GM21529 (cell line): ENCODE results near the gene CDC14B.
"Not testable (repeated sequence)": the region's sequence is repeated elsewhere in the genome, so short reads cannot be mapped to it uniquely, and the experiment has no call there.

Experiments
- ATAC-seq: cut with Tn5 transposase; IDR thresholded peaks from one replicate; pipeline ENCODE4 v1.9.1; 2021; ENCODE audit not compliant: unreplicated experiment

Gene CDC14B

DNA sequence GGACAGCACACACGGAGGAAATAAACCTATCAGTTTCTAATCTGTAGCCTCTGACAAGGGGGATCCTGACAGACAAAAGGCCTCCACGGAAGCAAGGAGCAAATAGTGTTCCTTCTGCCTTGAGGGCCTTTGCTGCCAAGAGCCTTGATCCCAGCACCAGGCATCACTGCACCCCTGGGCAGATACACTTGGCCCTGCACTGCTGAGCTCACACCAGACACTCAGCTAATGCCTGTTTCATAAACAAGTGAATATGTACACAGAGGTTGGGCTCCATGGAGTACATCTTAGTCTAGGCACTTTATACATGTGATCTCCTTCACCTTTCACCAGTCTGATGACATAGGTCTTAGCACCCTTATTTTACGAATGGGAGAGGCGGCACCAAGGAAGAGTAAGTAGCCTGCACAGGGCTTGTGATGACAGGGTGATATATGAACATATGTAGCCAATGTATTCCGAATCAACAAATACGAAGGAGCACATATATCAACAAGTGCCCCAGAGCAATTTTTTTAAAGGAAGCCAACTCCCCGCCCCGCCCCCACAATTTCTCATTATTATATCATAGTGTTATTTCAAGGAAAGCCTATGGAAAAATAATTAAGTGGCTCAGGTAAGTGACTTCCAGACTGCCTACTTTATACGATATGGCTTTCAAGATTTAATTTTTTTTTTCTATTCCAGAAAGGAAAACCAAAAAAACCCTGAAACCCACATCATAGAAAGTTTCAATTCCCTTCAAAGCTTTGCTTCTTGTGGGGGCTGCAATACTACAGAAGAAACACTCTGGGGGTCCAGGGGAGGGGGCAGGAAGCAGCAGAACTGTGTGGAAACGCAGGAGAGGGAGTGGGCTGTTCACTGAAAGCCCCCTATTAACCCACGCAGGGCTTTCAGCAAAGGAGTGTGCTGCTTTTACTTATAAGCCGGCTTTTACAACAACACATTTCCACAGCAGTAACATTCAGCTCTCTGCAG lies 32.0 kb downstream of the CDC14B start:
- ATAC-seq = no peak

DNA sequence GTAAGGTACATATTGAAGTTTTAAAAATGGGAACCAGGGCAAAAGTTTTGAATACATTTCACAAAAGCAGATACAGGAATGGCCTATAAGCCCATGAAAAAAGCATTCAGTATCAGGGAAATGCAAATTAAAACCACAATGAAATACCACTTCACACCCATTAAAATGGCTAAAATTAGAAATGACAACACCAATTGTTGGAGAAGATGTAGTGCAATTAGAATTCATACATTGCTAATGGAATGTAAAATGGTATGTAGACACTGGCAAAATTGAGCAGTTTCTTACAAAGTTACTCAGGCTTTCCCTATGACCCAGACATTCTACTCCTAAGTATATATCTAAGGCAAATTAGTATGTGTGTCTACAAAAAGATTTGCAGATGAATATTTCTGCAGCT lies 34.2 kb downstream of the CDC14B start:
- ATAC-seq = no peak

DNA sequence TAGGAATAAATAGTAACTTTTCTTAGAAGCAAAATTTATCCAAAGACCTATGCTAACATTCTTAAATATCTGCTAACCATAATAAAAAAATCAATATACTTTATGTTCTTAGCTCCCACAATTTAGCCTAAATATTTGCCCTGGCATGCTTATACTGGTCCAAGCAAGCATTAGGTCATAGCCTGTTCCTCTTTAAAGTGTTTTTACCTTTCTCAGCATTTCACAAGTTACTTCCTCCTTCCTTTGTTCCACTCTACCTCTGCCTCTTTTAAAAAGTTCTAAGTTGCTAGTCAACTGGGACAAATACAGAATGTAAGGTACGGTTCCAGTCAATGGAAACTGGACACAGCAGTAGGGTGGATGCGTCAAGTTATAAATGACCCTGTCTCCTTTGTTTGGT lies 37.4 kb downstream of the CDC14B start:
- not testable (repeated sequence) for ATAC-seq

DNA sequence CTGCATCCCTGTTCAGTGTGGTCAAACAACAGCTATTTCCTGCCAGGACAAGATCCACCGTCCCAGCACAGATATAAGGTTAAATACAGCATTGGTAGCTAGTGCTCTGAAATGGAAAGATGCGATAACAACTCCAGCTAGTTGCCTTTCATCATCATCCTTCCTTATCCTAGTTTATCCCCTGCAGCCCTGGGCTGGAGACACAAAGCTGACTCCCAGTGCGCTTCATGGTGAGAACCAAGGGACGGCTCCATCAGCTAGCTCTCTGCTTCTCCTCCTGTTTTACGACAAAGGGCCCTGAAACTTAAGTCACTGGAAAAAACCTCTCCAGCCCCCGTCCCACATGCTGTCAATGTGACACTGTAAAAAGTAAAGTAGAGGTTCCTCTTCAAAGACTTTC lies 37.9 kb downstream of the CDC14B start:
- ATAC-seq = no peak

DNA sequence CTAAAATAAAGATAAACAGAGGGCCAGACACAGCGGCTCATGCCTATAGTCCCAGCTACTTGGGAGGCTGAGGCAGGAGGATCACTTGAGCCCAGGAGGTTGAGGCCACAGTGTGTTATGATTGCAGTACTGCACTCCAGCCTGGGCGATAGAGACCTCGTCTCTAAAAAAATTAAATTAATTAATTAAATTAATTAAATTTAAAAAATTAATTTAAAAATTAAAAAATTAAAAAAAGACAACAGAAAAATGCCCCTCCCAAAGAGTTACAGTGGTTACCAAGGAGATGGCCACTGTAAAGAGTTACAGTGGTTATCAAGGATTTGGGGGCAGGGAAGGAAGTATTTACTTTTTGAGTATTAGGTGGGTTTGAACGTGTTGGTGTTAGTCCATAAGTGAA lies 38.3 kb downstream of the CDC14B start:
- ATAC-seq = no peak

DNA sequence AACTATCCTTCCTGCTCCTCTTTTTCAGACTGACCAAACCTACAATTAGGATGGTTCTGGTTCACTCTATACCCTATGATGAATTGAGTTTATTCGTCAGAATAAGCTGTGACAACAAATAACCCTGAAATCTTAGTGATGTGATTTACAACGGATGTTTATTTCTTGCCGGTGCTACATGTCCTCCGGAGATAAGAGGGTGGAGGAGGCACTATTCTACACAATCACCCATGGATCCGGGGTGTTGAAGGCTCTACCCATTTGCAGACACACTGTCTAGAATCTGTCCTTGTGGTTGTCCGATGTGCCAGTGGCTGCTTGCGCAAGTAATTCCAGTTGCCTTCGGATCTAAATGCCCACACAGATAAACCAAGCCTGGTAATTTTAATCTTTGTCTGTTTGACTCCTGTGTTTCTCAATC lies 44.7 kb downstream of the CDC14B start:
- no peak for ATAC-seq

DNA sequence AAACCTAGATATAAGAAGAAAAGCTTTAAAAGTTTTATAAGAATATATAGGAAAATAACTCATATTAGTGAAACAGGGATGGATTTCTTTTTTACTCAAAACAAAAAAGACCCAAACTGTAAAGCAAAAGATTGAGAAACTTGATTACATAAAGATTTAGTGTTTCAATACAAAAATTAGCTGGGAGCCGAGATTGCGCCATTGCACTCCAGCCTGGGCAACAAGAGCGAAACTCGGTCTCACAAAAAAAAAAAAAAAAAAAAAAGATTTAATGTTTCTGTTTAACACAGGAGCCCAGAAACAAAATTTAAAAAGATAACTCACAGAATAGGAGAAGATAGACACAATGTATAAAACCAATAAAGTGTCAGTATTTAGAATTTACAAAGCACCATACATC lies 45.2 kb downstream of the CDC14B start:
- no peak for ATAC-seq

DNA sequence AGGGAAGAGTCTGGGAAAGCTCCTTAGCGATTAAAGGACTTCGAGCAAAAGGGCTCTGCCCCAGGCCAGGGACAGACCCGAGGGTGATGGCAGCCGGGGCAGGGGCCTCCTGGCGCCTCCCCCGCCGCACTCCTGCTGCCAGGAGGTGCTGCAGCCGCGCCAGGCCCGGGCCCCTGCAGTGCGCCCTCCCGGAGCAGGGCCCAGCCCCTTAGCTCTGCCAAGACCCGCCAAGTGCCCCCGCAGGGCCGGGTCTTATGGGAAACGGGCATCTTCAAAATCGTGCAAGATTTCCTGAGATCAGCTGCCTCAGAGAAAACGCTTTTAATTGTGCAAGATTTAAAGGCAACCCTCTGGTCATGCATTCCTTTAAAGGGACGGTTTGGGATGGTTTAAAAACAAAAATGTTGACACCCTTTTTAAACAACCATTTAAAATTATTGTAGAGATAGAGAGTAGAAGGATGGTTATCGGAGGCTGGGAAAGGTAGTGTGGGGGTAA lies 52.4 kb downstream of the CDC14B start:
- ATAC-seq = peak; percentile 54

DNA sequence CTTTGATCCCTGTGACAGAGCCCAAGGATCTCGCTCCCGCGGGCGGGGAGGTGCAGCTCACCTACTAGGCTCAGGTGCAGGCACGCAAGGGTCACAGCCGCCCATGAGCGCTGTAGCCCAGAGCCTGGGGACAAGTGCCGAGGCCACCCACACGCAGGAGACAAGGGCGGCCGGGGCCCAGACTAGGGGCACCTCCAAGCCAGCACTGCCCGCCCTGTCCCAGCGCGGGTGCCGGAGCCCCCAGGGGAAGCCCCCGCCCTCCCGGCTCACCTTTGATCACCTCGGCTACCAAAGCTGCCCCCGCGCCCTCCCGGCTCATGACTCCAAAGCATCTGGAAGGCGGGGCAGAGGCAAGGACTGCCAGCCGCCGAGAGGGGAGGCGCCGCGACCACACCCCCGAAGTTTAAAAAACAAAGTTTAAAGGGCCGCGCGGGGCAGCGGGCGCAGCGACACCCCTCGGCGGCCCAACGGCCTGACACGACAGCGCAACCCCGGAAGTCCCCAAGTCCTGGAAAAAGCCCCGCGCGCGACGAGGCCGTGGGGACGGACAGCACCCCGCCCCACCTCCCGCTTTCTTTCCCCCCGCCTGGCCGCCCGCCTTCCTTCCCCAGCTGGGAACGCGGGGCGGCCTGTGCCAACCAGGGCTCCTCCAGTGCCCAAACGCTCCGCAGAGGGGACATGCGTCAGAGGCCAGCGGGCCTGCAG lies 53.0 kb downstream of the CDC14B start:
- peak; percentile 86 for ATAC-seq

DNA sequence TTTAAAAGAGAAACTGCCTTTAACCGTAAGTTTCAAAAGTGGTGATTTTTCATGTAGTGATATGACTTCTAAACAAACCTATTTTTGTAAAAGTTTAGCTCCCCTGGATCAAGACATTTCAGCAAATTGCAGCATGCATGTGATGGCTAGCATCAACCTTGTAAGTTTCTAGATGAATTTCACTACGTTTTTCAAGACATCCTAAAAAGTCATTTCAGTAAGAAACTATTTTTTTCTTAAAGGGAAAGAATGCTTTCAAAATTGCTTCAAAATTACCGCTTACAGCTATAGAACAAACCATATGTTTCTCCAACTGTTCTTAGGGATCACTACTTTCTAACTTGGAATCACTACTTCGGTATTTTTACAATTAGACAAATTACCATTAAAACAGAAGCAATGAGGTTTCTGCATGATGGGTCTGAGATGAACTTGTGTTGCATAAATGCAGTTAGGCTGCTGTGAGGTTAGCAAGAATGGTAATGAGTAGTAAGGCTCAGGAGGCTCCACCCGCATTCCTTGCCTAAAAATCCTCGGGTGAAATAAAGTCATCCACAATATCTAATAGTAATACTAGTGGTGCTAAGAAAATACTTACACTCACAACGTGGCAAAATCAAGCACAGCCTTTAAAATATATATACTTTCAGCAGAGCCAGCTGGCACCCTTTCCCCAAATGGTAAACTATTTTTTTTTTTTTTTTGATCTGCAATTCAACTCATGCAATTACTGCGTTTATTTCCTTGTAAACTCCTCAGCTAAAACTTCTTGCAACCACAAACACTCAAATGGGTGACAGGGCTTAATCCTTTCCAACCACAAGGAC lies 53.8 kb downstream of the CDC14B start:
- no peak for ATAC-seq

DNA sequence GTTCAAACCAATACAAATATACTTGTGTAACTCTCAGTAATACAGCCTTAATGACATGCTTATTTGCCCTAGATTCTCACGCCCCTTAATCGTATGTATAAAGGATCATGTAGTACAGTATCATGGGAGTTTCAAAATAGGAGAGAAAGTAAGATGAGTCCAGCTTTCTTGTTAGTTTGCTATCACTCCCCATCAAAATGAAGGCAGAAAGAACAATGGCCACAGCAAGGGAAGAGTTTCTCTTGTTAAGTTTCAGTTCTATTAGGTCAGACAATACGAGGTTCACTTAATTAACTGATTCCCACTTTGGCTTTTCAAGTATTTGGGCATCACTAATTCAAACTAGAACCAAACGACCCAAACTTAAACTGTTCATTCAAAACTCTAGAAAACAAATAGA lies 55.4 kb downstream of the CDC14B start:
- ATAC-seq = no peak

DNA sequence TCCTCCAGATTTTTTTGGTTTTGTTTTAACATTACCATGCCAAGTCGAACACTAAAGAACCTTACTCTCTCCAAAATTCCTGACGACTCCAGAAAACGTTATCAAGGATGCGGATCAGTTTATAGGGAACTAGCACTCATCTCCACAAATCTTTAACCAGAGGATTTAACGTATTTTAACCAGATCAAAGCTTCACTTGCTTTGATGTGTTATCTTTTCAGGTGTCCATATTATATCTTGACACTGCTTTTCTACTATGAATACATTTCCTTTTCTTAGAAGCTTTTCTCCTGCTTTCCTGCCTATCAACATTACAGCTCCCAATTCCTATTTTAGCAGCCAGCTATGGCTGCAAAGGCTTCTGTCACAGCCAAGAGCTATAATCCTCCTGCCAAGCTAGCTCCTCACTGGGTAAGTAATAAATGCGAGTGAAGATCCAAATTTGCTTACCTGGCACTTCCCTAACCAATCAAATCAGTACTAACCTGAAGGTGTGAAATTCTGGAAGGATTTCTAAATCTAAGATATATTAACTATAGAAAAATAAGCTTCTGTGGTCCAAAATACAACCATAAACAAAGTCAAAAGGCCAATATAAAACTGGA lies 60.2 kb downstream of the CDC14B start:
- ATAC-seq = no peak

DNA sequence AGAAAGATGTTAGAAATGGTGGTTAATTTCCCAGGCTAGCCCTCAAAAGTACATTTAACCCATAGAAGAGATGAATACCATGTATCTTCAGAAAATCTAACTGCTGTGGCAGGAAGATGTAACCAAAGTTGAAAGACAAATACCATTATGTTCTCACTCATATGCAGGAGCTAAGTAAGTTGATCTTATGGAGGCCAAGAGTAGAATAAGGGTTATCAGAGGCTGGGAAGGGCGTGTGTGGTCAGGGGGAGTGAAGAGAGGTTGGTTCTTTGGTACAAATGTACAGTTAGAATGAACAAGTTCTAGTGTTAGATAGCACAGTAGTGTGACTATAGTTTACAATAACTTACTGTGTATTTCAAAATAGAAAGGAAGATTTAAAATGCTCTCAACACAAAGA lies 61.7 kb downstream of the CDC14B start:
- ATAC-seq = no peak

DNA sequence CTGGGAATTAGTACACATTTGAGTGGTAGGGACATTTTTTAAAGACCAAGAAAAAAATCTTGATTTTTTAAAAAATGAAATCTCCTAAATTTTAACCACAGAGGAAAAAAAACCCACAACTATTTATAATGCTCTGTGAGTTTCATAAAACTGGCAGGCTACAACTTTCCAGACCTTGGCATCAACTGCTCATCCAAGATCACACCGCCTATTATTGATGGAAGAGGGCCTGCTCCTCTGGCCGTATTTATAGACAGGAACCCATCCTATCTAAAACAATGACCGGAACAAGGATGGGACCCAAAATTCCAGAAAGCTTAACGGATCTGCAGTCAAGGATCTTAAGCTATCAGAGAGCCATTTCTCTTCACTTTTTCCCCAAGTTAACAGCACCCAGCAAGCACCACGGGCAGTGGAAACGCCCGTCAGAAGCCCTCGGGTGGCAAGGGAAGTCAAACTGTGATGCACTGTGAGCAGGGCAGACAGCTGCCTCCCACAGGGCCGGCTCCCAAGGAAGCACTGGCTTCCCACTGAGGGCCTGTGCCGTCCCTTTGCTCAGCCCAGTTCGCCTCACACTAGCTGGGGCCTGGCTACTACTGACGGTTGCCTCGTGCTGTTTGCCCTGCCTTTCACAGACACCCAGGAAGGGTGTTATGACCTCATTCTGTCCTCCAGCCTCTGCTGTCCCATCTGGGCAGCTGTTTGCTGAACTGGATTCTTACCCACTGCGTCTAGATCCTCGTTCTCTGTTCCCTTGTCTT lies 62.8 kb downstream of the CDC14B start:
- no peak for ATAC-seq

DNA sequence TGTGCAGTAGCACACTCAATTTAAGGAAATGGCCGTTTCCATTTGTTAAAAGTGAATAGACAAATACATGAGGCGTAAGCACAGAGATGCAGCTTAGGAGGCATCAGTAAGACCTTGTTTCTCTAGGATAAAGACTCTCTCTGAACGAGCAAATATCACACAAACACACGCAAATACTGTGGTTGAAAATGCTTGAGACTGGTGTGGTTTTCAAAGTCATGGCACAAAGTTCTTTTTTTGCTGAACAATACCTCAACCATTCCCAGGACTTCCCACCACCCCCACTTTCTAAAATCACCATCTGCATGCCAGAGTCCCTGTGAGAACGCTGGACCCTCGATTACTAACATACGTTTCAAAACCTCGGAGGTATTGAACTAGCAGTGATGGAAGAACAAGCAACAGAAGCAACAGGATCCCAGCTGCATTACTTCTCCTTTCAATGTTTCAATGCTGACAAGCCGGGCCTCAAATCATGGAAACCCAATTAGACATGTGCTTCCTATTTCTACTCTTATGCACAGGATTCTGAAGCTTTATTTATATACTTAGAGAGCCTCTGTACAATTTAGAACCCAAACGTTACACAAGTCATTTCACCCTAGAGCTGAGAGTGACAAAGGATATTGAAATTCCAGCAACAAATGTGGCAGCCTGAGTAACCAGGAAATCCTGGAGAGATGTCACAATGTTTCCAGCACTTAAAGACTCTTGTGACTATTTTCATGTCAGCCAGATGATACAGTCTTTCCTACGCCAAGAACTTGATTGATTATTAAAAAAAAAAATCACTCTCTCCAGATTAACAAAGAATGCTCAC lies 63.9 kb downstream of the CDC14B start:
- no peak for ATAC-seq

DNA sequence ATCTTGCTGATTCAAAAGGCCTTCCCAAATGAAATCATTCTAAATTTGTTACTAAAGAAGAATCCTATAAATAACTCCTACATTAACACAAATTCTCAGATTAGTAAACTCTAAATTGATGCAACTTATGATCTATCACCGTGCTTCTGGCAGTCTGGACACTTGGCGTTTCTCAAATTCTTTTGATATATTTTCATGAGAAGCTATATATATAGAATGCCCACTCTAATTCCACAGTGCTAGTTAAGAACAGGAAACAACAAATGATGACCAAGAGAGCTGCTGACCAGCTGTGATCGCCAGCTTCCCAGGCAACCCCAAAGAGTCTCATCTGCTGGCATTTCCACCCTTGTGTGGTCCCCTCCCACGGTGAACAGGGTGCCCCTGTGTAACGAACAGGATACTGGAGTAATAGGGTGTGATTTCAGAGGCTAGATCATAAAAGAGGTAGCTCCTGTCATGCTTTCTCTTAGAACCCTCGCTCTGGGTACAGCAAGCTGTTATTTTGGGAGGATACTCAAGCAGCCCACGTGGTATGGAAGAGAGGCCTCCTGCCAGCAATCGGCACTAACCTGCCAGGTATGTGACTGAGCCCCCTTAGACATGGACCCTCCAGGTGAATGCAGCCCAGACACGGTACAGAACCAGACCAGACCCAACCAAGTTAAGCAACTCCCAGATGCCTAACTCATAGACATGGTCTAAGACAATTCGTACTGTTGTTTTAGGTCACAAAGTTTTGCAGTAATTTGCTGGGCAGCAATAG lies 64.7 kb downstream of the CDC14B start:
- no peak for ATAC-seq

DNA sequence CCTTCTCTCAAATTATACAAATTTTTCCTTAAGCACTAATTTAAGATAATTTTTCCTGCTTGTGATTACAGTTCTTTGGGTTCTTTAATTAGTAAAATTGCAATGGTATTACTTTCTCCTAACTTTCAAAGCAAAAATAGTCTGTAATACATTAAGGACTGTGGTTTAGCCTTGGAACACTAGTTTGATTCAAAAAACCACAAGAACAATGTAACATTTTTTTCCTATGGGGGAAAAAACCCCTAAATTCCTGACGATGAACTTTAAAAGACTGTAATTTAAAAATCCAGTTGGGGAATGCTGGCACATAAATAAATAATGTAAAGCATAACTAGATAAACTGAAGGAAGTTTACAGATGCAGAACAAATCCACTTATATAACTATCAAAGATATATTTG lies 65.3 kb downstream of the CDC14B start:
- no peak for ATAC-seq

DNA sequence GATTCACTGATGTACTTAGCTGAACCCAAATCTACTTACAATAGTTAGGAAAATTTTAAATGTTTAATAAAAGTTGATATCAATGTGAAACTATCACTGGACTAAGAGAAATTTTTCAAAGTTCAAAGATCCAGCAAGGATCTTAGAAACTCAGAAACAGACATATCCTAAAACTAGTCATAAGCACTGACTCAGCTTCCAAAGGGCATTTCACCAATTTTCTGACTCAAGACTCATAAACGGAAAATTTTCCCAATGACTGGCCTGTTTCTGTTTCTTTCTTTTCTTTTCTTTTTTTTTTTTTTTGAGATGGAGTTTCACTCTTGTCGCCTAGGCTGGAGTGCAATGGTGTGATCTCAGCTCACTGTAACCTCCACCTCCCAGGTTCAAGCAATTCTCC lies 66.6 kb downstream of the CDC14B start:
- ATAC-seq = no peak
